ENCODE measurements around the gene C1orf122. TPM values are rescaled to one million over a fixed set of nuclear protein-coding genes. Genes with fewer than 3 reads are reported as not detected.

The C1orf122 gene
- total and polyA plus RNA-seq, 2 of the 8 experiments (the other 6 are each of a cell fraction or from before 2014, with no cell fraction given) = 32.1 to 36.9 TPM

DNA sequence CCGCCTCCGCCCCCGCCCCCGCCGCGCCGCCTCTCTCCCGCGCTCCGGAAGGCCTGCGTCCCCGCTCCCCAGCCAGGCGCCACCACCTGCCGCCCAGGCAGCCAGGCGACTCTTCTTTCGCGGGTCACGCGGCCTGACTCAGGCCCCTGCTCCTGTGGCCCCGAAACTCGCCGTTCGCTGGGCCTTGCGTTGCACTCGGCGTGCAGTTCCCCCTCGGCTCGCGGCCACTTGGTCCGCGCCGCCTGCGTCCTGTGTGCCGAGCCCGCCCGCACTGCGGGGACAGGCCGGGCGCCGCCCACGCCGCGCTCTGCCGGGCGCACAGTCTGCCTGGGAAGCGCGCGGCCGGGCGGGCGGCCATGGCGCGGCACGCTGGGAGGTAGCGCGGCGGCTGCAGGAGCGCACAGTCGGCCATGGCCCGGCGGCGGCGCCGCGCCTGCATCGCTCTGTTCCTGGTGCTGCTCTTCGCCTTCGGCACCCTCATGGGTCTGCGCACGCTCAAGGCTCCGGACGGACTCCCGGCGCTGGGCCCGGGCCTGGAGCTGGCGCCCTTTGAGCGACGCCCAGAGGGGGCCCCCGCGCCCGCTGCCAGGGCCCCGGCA lies 13.7 kb upstream of the C1orf122 start, which contains the start of gene MANEAL (continued):
- TF ChIP-seq RNF2 (IDR thresholded peaks at IDR 0.05; ENCODE audit: borderline replicate concordance, low read depth, low read length, missing control alignments, poor library complexity, severe bottlenecking) (no peak), TCF12 (IDR thresholded peaks at IDR 0.05; ENCODE audit: low read depth, low read length) (no peak)
